Fibroblast of pulmonary artery (primary cell): Measurements from ENCODE around the gene UBE3C.
A peak's percentile ranks its signal among the peaks of the same experiment; 100 is the strongest.
"Not testable (repeated sequence)": the region's sequence is repeated elsewhere in the genome, so short reads cannot be mapped to it uniquely, and the experiment has no call there.

Experiments
- DNase-seq: peaks from one replicate; pipeline ENCODE4 v3.0.0-alpha.2; 2010; ENCODE audit warnings: low read depth
- H3K4me3 ChIP-seq: replicated peaks from 2 replicates; pipeline ENCODE4 v1.5.1; 2011; ENCODE audit warnings: low read depth, mild to moderate bottlenecking, control low read depth, low read length, moderate library complexity
- TF ChIP-seq, protein P1 (sequence below): IDR thresholded peaks from 2 replicates; pipeline ENCODE4 v1.5.1; 2011; ENCODE audit warnings: mild to moderate bottlenecking, control low read depth, low read length, inconsistent platforms; ENCODE audit errors: missing control alignments

Gene UBE3C

DNA sequence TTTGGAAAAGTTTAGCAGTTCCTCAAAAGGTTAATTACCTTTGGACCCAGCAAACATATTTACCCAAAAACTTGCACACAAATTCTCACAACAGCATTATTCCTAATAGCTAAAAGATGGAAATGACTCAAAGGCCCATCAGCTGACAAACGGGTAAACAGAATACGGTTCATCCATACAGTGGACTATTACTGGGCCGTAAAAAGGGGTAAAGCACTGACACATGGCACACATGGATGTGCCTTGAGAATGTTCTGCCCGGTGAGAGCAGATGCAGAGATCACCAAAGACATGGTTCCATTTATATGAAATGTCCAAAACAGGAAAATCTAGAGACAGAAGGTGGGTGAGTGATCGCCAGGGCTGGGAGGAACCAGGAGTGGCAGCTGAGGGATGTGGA is 102.9 kb downstream of the UBE3C start:
- no peak for DNase-seq
- no peak overlapping the region for H3K4me3 ChIP-seq
- TF ChIP-seq, protein P1, sequence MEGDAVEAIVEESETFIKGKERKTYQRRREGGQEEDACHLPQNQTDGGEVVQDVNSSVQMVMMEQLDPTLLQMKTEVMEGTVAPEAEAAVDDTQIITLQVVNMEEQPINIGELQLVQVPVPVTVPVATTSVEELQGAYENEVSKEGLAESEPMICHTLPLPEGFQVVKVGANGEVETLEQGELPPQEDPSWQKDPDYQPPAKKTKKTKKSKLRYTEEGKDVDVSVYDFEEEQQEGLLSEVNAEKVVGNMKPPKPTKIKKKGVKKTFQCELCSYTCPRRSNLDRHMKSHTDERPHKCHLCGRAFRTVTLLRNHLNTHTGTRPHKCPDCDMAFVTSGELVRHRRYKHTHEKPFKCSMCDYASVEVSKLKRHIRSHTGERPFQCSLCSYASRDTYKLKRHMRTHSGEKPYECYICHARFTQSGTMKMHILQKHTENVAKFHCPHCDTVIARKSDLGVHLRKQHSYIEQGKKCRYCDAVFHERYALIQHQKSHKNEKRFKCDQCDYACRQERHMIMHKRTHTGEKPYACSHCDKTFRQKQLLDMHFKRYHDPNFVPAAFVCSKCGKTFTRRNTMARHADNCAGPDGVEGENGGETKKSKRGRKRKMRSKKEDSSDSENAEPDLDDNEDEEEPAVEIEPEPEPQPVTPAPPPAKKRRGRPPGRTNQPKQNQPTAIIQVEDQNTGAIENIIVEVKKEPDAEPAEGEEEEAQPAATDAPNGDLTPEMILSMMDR = no peak

DNA sequence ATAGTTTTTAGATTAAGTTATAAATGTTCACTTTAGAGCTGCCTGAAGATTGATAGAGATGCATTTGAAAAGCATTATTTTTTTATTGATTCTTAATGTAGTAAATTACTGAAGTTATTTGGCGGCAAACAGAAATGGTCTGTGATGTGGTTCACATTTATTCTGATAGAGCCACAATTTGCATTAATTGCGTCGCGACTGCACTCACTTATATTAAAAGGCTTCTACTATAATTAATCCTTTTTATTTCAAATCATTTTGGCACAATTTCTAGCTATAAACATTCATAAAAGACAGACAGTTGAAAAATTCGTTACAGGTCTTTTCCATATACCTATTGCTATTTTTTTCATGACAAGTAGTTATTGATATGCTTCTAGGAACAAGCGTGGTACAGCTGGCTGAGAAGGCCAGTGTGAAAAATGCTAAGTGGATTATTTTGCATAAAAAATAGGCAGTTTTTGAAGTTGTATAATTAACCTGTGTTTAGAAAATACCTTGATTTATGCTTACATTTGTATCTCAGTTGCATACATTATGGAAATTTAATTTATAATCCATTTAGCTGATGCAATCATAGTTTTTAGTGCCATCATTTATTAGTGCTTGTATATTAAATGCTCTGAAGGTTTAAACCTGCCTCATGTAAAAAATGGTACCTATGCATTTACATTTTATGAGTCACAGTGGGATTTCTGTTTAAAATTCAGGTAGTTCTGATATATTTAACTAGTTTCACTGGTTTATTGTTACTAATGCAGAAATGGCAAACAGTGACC is 106.0 kb downstream of the UBE3C start:
- TF ChIP-seq, protein P1 = no peak
- H3K4me3 ChIP-seq = no peak overlapping the region

DNA sequence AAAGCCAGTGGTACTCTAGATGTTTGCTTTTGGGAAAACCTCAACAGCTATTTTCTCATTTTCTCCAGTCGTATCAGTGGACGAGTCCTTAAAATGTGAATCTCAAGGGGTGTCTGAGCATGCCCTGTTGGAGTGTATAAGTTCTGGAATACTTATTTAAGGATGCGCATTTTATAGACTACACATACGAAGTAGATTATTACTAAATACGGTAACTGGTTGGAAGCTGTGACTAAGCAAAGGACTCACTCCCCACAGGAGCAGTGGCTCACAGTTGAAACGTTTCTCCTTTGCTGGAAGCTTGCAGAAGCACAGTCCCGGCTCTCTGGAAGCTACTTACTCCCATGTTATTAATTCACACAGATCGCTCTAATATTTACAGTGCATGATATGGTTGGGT is 107.3 kb downstream of the UBE3C start:
- no peak overlapping the region for H3K4me3 ChIP-seq
- TF ChIP-seq, protein P1 = no peak
- no peak for DNase-seq

More for the DNA sequence above, 106.0 kb downstream of the UBE3C start:
- DNase-seq = no peak

DNA sequence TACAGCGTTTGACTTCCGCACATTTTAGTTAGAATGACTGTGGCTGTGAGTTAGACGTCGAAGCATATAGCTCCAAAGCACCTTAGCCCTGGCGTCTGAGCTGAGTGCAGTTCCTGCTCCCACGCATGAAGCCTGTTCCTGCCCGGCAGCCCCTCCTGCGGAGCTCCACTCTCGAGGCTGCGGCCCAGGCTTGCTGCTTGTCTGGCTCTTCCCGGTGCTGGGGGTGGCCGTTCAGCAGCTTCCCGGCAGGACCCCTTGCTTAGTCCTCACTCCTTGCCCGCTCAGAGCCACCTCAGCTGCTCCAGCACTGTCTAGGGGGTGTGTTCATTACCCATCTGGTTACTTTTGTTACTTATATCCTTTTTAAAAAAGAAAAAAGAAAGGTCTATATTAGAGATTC is 109.9 kb downstream of the UBE3C start:
- TF ChIP-seq, protein P1 = no peak
- no peak for DNase-seq
- H3K4me3 ChIP-seq = no peak overlapping the region

DNA sequence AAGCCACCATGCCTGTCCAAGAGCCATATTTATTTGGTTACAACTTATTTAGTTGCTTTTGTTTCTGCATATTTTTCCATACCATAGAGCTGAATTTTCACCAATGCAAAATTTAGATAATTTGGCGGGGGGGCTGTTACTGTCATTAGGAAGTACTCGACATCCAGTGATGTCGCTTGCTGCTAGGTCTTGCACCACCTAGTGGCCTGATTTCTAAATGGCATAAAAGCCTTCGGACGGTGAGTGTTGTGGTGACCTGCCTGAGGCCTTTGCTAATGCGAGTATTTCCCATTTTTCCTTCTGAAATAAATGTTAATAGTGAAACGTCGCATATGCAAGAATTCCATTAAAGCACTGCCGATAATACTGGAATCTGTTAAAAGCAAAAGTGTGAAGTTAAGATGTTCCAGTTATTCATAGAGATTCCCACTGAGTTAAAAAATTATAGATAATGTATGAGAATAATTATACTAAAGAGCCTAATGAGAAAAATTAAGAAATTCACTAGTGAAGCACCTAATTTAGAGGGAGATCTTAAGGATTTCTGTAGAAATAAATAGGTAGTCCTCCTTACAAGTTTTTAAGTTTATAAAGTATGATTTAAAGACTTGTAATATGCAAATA is 112.0 kb downstream of the UBE3C start:
- DNase-seq = peak; percentile 74
- TF ChIP-seq, protein P1 = peak; percentile 86
- no peak overlapping the region for H3K4me3 ChIP-seq

DNA sequence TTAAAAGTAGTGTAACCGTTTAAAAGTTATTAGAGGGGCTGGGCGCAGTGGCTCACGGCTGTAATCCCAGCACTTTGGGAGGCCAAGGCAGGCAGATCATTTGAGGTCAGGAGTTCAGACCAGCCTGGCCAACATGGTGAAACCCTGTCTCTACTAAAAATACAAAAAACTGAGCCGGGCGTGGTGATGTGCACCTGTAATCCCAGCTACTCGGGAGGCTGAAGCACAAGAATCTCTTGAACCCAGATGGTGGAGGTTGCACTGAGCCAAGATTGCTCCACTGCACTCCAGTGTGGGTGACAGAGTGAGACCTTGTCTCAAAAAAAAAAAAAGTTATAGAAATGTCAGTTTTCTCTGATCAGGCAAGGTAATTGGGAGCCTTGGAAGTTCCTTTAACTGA is 113.1 kb downstream of the UBE3C start:
- DNase-seq, H3K4me3 ChIP-seq: not testable (repeated sequence)

DNA sequence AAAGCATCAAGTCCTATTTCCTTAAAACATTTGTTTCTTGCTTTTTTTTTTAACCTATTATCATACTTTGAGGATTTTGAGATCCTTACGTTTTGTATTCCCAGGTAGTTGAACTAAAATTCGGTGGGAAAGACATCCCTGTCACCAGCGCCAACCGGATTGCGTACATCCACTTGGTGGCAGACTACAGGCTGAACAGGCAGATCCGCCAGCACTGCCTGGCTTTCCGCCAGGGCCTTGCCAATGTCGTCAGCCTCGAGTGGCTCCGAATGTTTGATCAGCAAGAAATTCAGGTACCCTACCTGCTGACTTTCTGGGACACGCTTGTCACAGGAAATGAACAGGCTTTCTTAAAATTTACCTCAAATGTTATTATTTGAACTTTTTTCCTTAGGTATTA is 115.1 kb downstream of the UBE3C start:
- DNase-seq = no peak

DNA sequence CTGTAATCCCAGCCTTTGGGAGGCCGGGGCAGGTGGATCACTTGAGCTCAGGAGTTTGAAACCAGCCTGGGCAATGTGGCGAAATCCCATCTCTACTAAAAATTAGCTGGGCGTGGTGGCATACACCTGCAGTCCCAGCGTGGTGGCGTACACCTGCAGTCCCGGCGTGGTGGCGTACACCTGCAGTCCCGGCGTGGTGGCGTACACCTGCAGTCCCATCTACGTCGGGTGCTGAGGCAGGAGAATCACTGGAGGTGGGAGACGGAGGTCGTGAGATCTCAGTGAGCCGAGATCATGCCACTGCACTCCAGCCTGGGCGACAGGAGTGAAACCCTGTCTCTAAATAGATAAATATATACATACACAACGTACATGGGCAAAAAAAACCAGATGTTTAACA is 116.1 kb downstream of the UBE3C start:
- H3K4me3 ChIP-seq, DNase-seq: not testable (repeated sequence)

More for the DNA sequence above, 115.1 kb downstream of the UBE3C start:
- TF ChIP-seq, protein P1 = no peak
- no peak overlapping the region for H3K4me3 ChIP-seq
